HepG2 (cell line): ENCODE data around the gene ACSM2B. TPM values are rescaled to one million over a fixed set of nuclear protein-coding genes. Genes with fewer than 3 reads are reported as not detected.

Experiments used
- ATAC-seq: fragments of 200-7000 bp; cut with Tn5 transposase; 3 replicates; pipeline ENCODE4 v1.9.1; 2020; ENCODE audit warnings: mild to moderate bottlenecking, moderate library complexity
- BruUV-seq: library from RNA; stranded (reverse); fragments of 400-500 nt; replicated peaks from 2 replicates; lab custom pipeline; 2021; lab: Mats Ljungman, UMichigan
- CTCF ChIA-PET: fragments of 300-600 bp; formaldehyde crosslinking; extraction: SDS; loops from one replicate; lab custom pipeline; 2021; ENCODE audit warnings: low total read pairs, inconsistent platforms, low intra/inter-chr PET ratio; lab: Yijun Ruan, JAX
- POLR2A ChIA-PET: fragments of 350-600 bp; sonication (Branson Sonifier 250); formaldehyde crosslinking; loops from one replicate; lab custom pipeline; 2020; ENCODE audit warnings: antibody characterized with exemption, inconsistent platforms; lab: Yijun Ruan, JAX
- DNase-seq: peaks from one replicate; pipeline ENCODE4 v3.0.0-alpha.2; 2015; ENCODE audit warnings: low spot score
- FAIRE-seq: peaks from 3 replicates; lab custom pipeline; 2011; peaks lifted over from hg19 to GRCh38; lab: Jason Lieb, UNC
- H2AFZ ChIP-seq: one replicate; pipeline ENCODE4 v1.6.1; 2011; ENCODE audit warnings: low read length, inconsistent platforms
- H3K27ac ChIP-seq: fragments of 300-600 bp; 3 replicates; pipeline ENCODE4 v1.8.0; 2011; ENCODE audit warnings: mixed run types, mild to moderate bottlenecking, mixed read lengths, low read length, inconsistent platforms; ENCODE audit not compliant: insufficient read depth; ENCODE audit errors: extremely low read length
- H3K27me3 ChIP-seq, 2 experiments: fragments of 200-600 bp in 1 of 2; 2 replicates in 1 of 2; 3 replicates in 1 of 2; pipeline versions ENCODE4 v1.6.0 to v1.8.0; 2011; ENCODE audit warnings: low read length in 2 of 2, mild to moderate bottlenecking in 2 of 2, moderate library complexity in 2 of 2, inconsistent platforms in 1 of 2; ENCODE audit not compliant: insufficient read depth in 2 of 2, control insufficient read depth in 1 of 2
- H3K36me3 ChIP-seq, 2 experiments: fragments of 200-600 bp in 1 of 2; replicated peaks in 1 of 2; 2 replicates in 1 of 2; 3 replicates in 1 of 2; pipeline versions ENCODE4 v1.5.1 to v1.8.0; 2011; ENCODE audit warnings: low read length in 2 of 2, inconsistent platforms in 1 of 2; ENCODE audit not compliant: insufficient read depth in 2 of 2, control insufficient read depth in 1 of 2
- H3K4me1 ChIP-seq: 2 replicates; pipeline ENCODE4 v1.5.1; 2012; ENCODE audit warnings: low read length, inconsistent platforms; ENCODE audit not compliant: insufficient read depth
- H3K4me2 ChIP-seq: 2 replicates; pipeline ENCODE4 v1.6.0; 2011; ENCODE audit warnings: low read depth, low read length, inconsistent platforms
- H3K4me3 ChIP-seq, 3 experiments: fragments of 200-600 bp in 1 of 3; sonication (generic), shearing (Covaris generic) in 1 of 3; replicated peaks in 1 of 3; 2 replicates each; pipeline ENCODE4 v1.5.1; 2011 to 2016; ENCODE audit warnings: low read length in 3 of 3, inconsistent platforms in 2 of 3, low read depth in 2 of 3, mild to moderate bottlenecking in 2 of 3, control low read depth in 1 of 3, mixed read lengths in 1 of 3; ENCODE audit not compliant: insufficient read depth in 1 of 3
- H3K79me2 ChIP-seq: one replicate; pipeline ENCODE4 v1.6.1; 2011; ENCODE audit warnings: low read length, inconsistent platforms; ENCODE audit not compliant: insufficient read depth
- H3K9ac ChIP-seq: 2 replicates; pipeline ENCODE4 v1.6.0; 2011; ENCODE audit warnings: mild to moderate bottlenecking, low read depth, low read length, inconsistent platforms; ENCODE audit not compliant: insufficient read depth
- H3K9me3 ChIP-seq: 2 replicates; pipeline ENCODE4 v1.5.1; 2012; ENCODE audit warnings: mild to moderate bottlenecking, low read length
- H4K20me1 ChIP-seq: 2 replicates; pipeline ENCODE4 v1.6.0; 2011; ENCODE audit warnings: inconsistent platforms, mild to moderate bottlenecking, low read length, moderate library complexity; ENCODE audit not compliant: insufficient read depth
- FOXP1 ChIP-seq, 2 experiments: fragments of 450-650 bp in 1 of 2; IDR thresholded peaks; 2 replicates each; pipeline ENCODE4 v1.6.1; 2017 to 2018; ENCODE audit warnings: antibody characterized with exemption in 1 of 2
- RAD21 ChIP-seq: fragments of 450-650 bp; formaldehyde crosslinking; IDR thresholded peaks from 2 replicates; pipeline ENCODE4 v1.5.0; 2020; ENCODE audit warnings: mild to moderate bottlenecking
- SRY ChIP-seq: sonication (generic); formaldehyde crosslinking; IDR thresholded peaks from 2 replicates; pipeline ENCODE4 v1.8.0; 2022; ENCODE audit warnings: mild to moderate bottlenecking, missing genetic modification reagents
- STAG1 ChIP-seq: sonication (generic); formaldehyde crosslinking; IDR thresholded peaks from 2 replicates; pipeline ENCODE4 v1.4.0; 2020; ENCODE audit warnings: missing genetic modification reagents
- ZNF335 ChIP-seq: sonication (generic); formaldehyde crosslinking; IDR thresholded peaks from 2 replicates; pipeline ENCODE4 v1.4.0; 2020; ENCODE audit warnings: missing genetic modification reagents
- ZNF44 ChIP-seq: sonication (generic); formaldehyde crosslinking; IDR thresholded peaks from 2 replicates; pipeline ENCODE4 v1.5.1; 2020; ENCODE audit warnings: mild to moderate bottlenecking, missing genetic modification reagents
- ZNF644 ChIP-seq: IDR thresholded peaks from 2 replicates; pipeline ENCODE4 v1.6.1; 2016; ENCODE audit warnings: low read depth
- ZNF891 ChIP-seq: sonication (generic); formaldehyde crosslinking; IDR thresholded peaks from 2 replicates; pipeline ENCODE4 v1.5.0; 2020; ENCODE audit warnings: mild to moderate bottlenecking, missing genetic modification reagents
- WGBS: methylation state at CpG from one replicate; pipeline ENCODE4 v1.1.6; 2017; ENCODE audit warnings: low lambda C conversion rate; 5-methylcytosine and 5-hydroxymethylcytosine counted together
- in situ Hi-C: cut with HindIII; loops from 2 replicates; pipeline ENCODE4 v1.10.0; 2017; ENCODE audit warnings: low pct_unique_long_range_greater_than_20kb; ENCODE audit not compliant: extremely low pct_ligation_motif_present
- intact Hi-C: fragments of 100-400 bp; cut with micrococcal nuclease; formaldehyde crosslinking; loops from one replicate; pipeline ENCODE4 v1.10.0; 2022; ENCODE audit not compliant: unreplicated experiment
- polyA plus RNA-seq, 8 experiments: library from polyadenylated mRNA; depleted of rRNA in 3 of 8; stranded (reverse) in 7 of 8; unstranded in 1 of 8; fragments of >200 nt; fragmentation: Illumina TruSeq in 4 of 8; extraction: Trizol in 4 of 8; gene quantifications; 2 replicates each; pipeline versions ENCODE4 v1.2.1 to v1.2.3, GENCODE V29; 2011 to 2016; ENCODE audit warnings: low read depth in 4 of 8, missing spikeins in 1 of 8, mixed read lengths in 1 of 8; ENCODE audit not compliant: insufficient read depth in 1 of 8
- total RNA-seq, 5 experiments: library from RNA; depleted of rRNA; stranded (reverse); fragments of >200 nt; fragmentation: Illumina TruSeq; extraction: Trizol; gene quantifications; 2 replicates each; pipeline ENCODE4 v1.2.3, GENCODE V29; 2016; ENCODE audit warnings: low read depth in 1 of 5
- TF ChIP-seq, protein P1 (sequence below), 2 experiments: sonication (generic) in 1 of 2; formaldehyde crosslinking in 1 of 2; IDR thresholded peaks; 2 replicates each; pipeline versions ENCODE4 v1.5.1 to v1.6.1; 2011 to 2020; ENCODE audit warnings: borderline replicate concordance in 1 of 2, low read depth in 1 of 2, low read length in 1 of 2, mild to moderate bottlenecking in 1 of 2, missing genetic modification reagents in 1 of 2, moderate library complexity in 1 of 2
- TF ChIP-seq, protein P2 (sequence below): sonication (generic); formaldehyde crosslinking; IDR thresholded peaks from 2 replicates; pipeline ENCODE4 v1.4.0; 2020; ENCODE audit warnings: missing genetic modification reagents; ENCODE audit errors: not compliant biosample characterization
- TF ChIP-seq, protein P3 (sequence below): sonication (generic); formaldehyde crosslinking; IDR thresholded peaks from 2 replicates; pipeline ENCODE4 v1.4.0; 2020; ENCODE audit warnings: mild to moderate bottlenecking, missing genetic modification reagents
- TF ChIP-seq, protein P4 (sequence below): sonication (generic); formaldehyde crosslinking; IDR thresholded peaks from 2 replicates; pipeline ENCODE4 v1.5.1; 2020; ENCODE audit warnings: mild to moderate bottlenecking, missing genetic modification reagents, moderate library complexity

The ACSM2B gene
- total and polyA plus RNA-seq, 2 of the 13 experiments (the other 11 are each of a cell fraction or from before 2014, with no cell fraction given): 22.9 to 34.0 TPM

DNA sequence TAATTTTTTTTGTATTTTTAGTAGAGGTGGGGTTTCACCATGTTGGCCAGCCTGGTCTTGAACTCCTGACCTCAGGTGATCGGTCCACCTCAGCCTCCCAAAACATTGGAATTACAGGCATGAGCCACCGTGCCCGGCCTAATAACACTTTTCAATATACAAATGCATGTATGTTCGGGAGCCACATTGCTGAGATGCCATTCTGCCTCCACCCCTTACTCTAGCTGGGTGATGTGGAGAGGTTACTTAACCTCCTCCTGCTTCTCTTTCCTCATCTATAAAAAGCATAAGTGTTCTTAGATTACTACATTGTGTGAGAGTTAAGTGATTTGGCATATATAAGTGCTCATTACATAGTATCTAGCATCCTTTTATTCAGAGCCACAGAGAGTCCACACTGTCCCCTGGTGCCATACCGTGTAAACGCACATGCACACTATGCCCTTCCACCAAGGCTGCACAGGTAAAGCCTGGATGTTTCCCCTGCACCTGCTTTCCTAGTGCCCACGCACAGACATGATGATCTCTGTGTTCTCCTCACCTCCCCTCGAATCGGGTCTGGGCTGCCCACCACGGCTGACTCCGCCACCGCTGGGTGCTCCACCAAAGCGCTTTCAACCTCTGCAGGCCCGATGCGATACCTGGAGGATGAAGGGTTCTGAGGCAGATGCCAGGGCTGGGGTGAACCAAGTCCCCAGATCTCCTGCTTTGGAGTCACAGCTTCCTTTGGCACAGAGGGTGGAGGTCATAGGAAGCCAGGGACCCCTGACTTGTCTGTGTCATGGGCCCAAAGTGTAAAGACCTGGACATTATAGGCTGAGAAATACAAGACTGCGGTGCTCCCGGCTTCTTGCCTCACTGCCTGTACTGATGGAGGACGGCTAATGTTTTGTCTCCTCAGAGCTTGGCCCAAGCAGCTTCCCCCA lies 49.0 kb upstream of the ACSM2B start:
- ChIA-PET CTCF (interaction anchor here (1.1 kb wide), 1 partner anchor 72 kb away, joined by 4 read pairs; no protein-coding TSS in a partner anchor), POLR2A (no interaction called here)
- Histone ChIP-seq H3K79me2 (no peaks in the 10 kb centered on the region), H2AFZ (no peak overlapping the region), H4K20me1 (no peaks in the 10 kb centered on the region), H3K9ac (no peak overlapping the region), H3K4me1 (peaks cover 23% of the 10 kb centered on the region), H3K36me3 (no peaks in the 10 kb centered on the region), H3K4me3 (no peak overlapping the region), H3K9me3 (no peaks in the 10 kb centered on the region), H3K27ac (no peak overlapping the region), H3K27me3 (0 out of 5 replicates have a peak, but pooled peaks cover 0 to 5% of the 10 kb centered on the region in 2 experiments), H3K4me2 (no peak overlapping the region)
- BruUV-seq: no TSS peak
- FAIRE-seq (no peak), ATAC-seq (peak; percentile 74), DNase-seq (no peak)
- 55% methylated on average over 18 of the region's 18 CpGs for WGBS
- intact Hi-C loops (no loop called here), in situ Hi-C loops (no loop called here)
- TF ChIP-seq, protein P1, sequence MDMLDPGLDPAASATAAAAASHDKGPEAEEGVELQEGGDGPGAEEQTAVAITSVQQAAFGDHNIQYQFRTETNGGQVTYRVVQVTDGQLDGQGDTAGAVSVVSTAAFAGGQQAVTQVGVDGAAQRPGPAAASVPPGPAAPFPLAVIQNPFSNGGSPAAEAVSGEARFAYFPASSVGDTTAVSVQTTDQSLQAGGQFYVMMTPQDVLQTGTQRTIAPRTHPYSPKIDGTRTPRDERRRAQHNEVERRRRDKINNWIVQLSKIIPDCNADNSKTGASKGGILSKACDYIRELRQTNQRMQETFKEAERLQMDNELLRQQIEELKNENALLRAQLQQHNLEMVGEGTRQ (IDR thresholded peaks at IDR 0.05; ENCODE audit: low read depth, low read length): no peak
- TF ChIP-seq, protein P1 (CRISPR knock-in tag; IDR thresholded peaks at IDR 0.05; ENCODE audit: borderline replicate concordance): no peak
- TF ChIP-seq RAD21 (CRISPR knock-in tag) (peak; percentile 71; the same call in 1 of the 2 replicates), ZNF44 (CRISPR knock-in tag) (no peak), ZNF891 (0 out of 2 replicates have a peak, but pooled peaks have one; percentile 23), ZNF335 (CRISPR knock-in tag) (no peak), ZNF644 (CRISPR knock-in tag) (no peak), STAG1 (CRISPR knock-in tag) (peak; percentile 85), FOXP1 (IDR thresholded peaks at IDR 0.05) (no peak), FOXP1 (CRISPR knock-in tag; IDR thresholded peaks at IDR 0.05) (no peak), SRY (CRISPR knock-in tag) (no peak)
- TF ChIP-seq, protein P2, sequence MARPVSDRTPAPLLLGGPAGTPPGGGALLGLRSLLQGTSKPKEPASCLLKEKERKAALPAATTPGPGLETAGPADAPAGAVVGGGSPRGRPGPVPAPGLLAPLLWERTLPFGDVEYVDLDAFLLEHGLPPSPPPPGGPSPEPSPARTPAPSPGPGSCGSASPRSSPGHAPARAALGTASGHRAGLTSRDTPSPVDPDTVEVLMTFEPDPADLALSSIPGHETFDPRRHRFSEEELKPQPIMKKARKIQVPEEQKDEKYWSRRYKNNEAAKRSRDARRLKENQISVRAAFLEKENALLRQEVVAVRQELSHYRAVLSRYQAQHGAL (CRISPR knock-in tag): no peak
- TF ChIP-seq, protein P3, sequence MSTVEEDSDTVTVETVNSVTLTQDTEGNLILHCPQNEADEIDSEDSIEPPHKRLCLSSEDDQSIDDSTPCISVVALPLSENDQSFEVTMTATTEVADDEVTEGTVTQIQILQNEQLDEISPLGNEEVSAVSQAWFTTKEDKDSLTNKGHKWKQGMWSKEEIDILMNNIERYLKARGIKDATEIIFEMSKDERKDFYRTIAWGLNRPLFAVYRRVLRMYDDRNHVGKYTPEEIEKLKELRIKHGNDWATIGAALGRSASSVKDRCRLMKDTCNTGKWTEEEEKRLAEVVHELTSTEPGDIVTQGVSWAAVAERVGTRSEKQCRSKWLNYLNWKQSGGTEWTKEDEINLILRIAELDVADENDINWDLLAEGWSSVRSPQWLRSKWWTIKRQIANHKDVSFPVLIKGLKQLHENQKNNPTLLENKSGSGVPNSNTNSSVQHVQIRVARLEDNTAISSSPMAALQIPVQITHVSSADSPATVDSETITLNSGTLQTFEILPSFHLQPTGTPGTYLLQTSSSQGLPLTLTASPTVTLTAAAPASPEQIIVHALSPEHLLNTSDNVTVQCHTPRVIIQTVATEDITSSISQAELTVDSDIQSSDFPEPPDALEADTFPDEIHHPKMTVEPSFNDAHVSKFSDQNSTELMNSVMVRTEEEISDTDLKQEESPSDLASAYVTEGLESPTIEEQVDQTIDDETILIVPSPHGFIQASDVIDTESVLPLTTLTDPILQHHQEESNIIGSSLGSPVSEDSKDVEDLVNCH (CRISPR knock-in tag): no peak
- TF ChIP-seq, protein P4, sequence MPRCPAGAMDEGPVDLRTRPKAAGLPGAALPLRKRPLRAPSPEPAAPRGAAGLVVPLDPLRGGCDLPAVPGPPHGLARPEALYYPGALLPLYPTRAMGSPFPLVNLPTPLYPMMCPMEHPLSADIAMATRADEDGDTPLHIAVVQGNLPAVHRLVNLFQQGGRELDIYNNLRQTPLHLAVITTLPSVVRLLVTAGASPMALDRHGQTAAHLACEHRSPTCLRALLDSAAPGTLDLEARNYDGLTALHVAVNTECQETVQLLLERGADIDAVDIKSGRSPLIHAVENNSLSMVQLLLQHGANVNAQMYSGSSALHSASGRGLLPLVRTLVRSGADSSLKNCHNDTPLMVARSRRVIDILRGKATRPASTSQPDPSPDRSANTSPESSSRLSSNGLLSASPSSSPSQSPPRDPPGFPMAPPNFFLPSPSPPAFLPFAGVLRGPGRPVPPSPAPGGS (CRISPR knock-in tag): no peak
